ENCODE data around the gene CAPRIN2.

CAPRIN2 gene

GRCh38 chr12:30754750-30755394 is at the start of gene CAPRIN2:
Gene CAPRIN2, minus strand, starts transcription at chr12:30754951. Its CDS starts 1,431 bp downstream, at chr12:30753520.
- peak within 1 kb of the TSS; percentile 68 for H3K4me3 ChIP-seq (ENCODE audit: low read depth, low read length)
- peak; percentile 20; the same call in 1 of the 2 replicates for TF ChIP-seq CTCF (IDR thresholded peaks at IDR 0.05; ENCODE audit: borderline replicate concordance, insufficient read depth, low read depth, low read length)

GRCh38 chr12:30797689-30798088 is 42.9 kb upstream of the CAPRIN2 start:
- TF ChIP-seq CTCF (IDR thresholded peaks at IDR 0.05; ENCODE audit: borderline replicate concordance, insufficient read depth, low read depth, low read length): no peak
- H3K4me3 ChIP-seq (ENCODE audit: low read depth, low read length): no peak overlapping the region

- H3K4me3 ChIP-seq (ENCODE audit: low read depth, low read length): no peak overlapping the region
- TF ChIP-seq CTCF (IDR thresholded peaks at IDR 0.05; ENCODE audit: borderline replicate concordance, insufficient read depth, low read depth, low read length): no peak
These were observed 42.2 kb upstream of the CAPRIN2 start for GRCh38 chr12:30796891-30797371.

- H3K4me3 ChIP-seq (ENCODE audit: low read depth, low read length): peak overlapping the region; percentile 32
- no peak for TF ChIP-seq CTCF (IDR thresholded peaks at IDR 0.05; ENCODE audit: borderline replicate concordance, insufficient read depth, low read depth, low read length)
These were observed 41.6 kb upstream of the CAPRIN2 start for GRCh38 chr12:30796313-30796780.

GRCh38 chr12:30795410-30796312 is 40.9 kb upstream of the CAPRIN2 start:
- H3K4me3 ChIP-seq (ENCODE audit: low read depth, low read length): peak overlapping the region; percentile 37

More at GRCh38 chr12:30795410-30796312, 40.9 kb upstream of the CAPRIN2 start:
- no peak for TF ChIP-seq CTCF (IDR thresholded peaks at IDR 0.05; ENCODE audit: borderline replicate concordance, insufficient read depth, low read depth, low read length)

All from GM12875 (cell line).